SH-SY5Y (cell line): Measurements from ENCODE around the gene ACOX3.

Experiments
- GATA2 ChIP-seq: IDR thresholded peaks from 2 replicates; pipeline ENCODE4 v1.6.1; 2011; ENCODE audit warnings: mild to moderate bottlenecking, low read depth, low read length
- GATA3 ChIP-seq: IDR thresholded peaks from 2 replicates; pipeline ENCODE4 v1.6.1; 2011; ENCODE audit warnings: low read depth, mild to moderate bottlenecking, low read length, moderate library complexity

Gene ACOX3

DNA sequence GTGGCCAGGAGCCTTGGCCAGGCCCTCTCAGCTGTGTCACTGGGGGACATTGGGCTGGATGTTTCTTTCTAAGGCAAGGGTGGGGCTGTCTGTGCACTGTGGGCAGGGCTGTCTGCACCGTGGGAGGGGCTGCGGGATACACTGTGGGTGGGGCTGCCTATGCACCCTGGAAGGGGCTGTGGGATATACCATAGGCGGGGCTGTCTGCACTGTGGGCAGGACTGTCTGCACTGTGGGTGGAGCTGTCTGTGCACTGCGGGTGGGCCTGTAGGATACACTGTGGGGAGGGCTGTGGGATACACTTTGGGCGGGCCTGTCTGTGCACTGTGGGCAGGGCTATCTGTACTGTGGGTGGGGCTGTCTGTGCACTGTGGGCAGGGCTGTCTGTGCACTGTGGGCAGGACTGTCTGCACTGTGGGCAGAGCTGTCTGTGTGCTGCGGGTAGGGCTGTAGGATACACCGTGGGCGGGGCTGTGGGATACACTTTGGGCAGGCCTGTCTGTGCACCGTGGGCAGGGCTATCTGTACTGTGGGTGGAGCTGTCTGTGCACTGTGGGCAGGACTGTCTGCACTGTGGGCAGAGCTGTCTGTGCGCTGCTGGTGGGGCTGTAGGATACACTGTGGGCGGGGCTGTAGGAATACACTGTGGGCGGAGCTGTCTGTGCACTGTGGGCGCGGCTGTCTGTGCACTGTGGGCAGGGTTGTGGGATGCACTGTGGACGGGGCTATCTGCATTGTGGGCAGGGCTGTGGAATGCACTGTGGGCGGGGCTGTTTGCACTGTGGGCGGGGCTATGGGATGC, 31.1 kb downstream of the ACOX3 start:
- TF ChIP-seq GATA3 (no peak), GATA2 (no peak)

DNA sequence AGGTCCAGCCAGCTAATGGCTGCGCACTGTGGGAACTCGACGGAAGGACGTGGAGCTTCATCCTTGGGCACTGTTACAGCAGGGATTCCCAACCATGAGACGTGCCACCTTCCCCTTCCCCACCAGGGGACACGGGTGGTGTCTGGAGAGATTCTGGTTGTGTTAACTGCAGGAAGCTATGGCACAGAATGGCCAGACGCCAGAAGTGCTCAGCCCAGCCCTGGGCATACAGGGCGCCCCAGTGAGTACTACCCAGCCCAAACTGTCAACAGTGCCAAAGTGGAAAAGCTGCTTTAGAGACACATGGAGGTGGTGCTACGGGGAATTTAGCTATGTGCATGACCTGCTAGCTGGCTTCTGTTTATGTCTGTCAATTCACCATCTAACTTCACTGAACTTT, 32.8 kb downstream of the ACOX3 start:
- TF ChIP-seq GATA3 (no peak), GATA2 (no peak)

DNA sequence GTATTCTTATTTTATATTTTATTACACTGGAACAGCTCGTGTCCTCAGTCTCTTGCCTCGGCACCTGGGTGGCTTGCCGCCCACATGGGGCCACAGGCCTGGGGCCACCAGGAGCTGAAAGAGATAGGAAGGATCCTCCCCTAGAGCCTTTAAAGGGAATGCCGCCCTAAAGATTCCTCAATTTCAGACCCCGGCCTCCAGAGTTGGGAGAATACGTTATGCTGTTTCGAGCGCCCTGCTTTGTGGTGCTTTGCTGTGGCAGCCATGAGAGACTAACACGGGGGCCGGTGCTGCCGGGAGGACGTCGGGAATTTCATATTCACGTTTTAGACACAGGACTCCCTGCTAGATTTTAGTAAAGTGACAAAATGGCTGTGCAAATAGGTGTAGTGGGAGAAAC, 33.2 kb downstream of the ACOX3 start:
- TF ChIP-seq GATA3 (no peak), GATA2 (no peak)

DNA sequence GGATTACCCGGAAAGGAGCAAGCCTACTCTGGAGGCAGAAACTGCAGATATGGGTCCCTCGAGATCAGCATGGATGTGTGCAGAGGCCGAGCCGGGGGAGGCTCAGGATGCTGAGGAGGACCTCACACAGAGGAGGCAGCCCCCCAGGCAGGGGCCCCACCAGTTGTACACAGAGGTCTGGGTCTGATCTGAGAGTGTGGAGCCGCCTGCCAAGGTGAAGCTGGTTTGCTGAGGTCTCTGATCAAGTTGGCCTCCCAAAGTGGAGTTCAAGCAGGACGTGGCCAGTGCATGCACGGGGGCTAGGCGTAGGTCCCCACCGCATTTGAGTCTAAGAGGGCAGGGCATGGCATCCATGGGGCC, 35.0 kb downstream of the ACOX3 start:
- TF ChIP-seq GATA2, result no peak
- no peak for TF ChIP-seq GATA3

DNA sequence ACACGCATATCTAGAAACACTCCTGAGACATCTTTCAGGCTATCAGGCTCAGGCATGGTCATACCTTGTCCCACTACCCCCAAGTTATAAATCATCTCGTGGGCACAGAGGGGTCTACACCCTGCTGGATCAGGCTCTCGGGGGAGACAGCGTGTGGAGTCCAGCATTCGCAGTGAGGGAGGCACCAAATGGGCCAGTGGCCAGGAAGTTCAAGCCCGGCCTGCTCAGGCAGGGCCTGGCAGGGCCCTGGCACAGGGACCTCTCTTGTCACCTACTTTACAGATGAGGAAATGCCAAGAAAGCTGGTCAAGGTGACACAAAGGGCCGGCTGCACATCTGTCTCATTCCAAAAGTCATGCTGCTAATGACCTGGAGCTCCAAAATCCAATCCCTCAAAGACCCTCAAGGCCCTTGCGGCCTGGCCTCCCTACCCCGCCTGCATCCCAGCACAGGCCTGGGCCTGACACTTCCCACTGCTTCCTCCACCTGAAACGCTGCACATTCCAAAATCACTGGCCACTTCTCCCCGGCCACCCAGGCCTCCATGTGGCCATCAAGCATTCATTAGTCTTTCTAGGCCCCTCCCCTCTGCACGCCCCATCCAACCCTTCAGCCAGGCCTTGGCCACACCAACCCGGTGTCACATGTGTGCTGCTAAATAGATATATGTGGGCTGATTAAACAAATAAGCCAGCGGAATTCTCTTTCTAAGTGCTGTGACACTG, 35.6 kb downstream of the ACOX3 start:
- TF ChIP-seq GATA3, result no peak
- no peak for TF ChIP-seq GATA2

DNA sequence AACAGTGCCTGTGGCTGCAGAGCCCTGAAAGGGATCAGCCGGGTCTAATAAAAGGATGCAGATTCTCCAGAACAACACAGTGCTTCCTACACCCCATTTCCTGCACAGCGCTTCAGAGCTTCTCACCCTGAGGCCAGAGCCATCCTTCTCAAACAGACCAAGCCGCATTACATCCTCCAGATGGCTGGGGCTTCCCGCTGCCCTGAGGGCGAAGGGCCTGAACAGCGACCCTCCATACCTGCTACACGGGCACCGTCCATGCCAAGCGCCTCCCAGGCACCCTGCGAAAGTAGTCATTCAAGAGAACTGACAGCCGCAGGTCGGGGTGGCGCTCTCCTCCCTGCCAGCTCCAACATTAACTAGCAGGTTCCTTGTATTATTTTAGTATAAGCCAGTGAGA, 36.5 kb downstream of the ACOX3 start:
- no peak for TF ChIP-seq GATA3
- no peak for TF ChIP-seq GATA2

DNA sequence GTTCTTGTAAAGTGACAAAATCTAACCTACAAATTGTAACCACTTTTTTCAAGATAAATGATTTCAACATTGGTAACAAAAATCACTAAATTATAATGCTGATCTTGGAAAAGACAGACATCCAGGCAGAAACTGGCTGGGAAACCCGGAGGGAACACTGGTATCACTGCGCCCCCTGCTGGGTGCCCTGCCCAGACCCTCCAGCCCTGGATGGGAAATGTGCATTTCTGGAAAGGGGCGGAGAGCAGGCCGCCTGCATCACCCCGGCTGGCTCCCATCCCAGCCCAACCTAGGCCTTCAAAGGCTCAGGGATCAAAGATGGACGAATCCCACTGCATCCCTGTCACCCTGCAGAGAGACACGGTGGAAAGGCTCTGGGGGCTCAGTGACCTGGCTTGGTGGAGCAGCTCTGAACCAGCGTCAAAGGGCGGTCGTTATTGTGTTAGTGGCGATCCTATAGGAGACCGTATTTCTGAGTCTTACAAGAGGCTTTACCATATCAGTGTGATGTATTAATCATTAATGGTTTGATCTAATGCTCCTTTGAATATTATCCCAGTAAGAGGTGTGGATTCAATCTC, 37.3 kb downstream of the ACOX3 start:
- no peak for TF ChIP-seq GATA3
- TF ChIP-seq GATA2, result no peak

DNA sequence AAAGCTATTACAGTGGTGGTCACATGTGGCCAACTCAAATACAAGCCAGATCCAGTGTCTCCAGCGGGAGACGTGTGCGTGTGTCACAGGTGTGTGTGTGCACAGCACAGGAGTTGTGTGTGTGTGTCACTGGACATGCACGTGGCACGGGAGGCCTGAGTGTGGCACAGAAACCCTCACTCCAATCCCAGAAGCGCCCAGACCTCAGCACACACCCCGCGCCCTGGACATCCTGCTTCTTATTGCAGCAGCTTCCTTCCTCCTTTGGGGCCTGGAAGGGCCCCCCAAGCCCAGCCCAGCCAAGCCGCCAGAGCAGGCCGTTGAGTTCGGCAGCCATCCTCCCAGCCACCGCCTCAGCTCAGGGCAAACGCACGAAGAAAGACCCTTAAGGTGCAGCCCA, 37.9 kb downstream of the ACOX3 start:
- no peak for TF ChIP-seq GATA3
- no peak for TF ChIP-seq GATA2

DNA sequence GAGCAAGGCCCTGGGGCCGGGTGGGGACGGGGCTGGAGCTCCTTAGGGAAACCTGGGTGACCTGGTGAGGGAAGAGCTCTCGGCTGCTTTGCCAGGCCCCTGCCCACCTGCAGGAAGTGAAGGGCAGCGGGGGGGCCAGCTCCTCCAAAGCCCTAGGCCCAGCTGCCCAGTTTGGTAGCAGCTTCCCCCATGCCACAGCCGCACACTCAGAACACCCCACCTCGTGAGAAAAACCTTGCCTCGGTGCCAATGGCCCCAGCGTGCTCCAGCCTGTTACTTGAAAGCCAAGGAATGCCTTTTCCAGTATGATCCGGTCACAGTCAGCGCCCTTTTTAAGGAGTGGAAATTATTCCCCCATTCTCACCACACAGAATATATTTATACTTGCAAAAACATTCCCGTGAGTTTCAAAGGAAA, 38.3 kb downstream of the ACOX3 start:
- TF ChIP-seq GATA3 (no peak), GATA2 (no peak)

DNA sequence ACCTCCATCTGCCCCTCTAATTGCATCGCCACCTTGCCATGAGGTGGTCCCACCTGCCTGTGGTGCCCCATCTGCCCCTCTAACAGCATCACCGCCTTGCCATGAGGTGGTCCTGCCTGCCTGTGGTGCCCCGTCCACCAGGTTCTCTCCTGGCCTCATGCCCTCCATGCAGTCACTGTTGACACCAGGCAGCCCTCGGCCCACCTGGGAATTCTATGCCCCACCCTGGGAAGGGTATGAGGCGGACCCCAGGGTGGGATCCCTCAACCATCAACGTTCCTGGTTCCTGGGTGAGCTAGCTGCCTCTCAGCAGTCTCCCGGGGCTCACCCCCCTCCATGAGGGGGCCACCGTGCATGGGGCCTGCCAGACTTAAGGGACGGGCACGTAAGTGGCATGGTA, 38.9 kb downstream of the ACOX3 start:
- TF ChIP-seq GATA3 (no peak), GATA2 (no peak)

DNA sequence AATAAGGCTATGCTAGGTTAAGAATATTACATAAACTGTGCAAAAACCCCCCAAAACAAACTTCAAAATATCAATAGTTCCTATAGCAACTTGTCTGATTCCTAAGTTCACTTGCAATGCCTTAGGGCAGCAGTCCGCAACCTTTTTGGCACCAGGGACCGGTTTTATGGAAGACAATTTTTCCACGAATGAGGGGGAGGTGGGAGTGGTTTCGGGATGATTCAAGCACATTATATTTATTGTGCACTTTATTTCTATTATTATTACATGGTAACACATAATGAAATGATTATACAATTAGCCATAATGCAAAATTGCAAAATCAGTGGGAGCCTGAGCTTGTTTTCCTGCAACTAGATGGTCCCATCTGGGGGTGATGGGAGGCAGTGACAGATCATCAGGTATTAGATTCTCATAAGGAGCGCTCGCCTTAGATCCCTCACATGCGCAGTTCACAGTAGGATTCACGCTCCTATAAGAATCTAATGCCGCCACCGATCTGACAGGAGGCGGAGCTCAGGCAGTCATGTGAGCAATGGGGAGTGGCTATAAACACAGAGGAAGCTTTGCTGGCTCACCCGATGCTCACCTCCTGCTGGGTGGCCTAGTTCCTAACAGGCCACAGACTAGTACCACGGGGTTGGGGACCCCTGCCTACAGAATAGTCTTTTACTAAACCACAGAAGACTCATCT, 39.7 kb downstream of the ACOX3 start:
- TF ChIP-seq GATA2 (no peak), GATA3 (no peak)

DNA sequence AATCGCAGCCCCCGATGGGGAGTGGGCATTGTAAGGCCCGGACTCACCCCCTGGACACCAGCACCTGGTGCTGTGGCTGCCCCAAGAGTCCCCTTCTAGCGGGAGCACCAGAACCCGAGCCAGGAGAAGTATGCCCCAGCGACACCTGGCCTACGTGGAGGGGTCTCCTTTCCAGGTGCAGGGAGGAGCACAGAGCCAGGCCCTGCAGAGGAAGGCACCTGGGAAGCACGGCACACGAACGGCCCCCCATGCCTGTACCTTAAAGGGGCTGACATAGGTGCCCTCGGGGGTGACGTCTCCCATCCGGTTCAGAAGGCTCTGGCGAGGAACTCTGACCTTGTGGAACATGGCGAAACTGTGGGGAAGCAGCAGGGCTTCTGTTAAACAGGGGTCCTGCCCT, 41.2 kb downstream of the ACOX3 start:
- TF ChIP-seq GATA3 (no peak), GATA2 (no peak)

DNA sequence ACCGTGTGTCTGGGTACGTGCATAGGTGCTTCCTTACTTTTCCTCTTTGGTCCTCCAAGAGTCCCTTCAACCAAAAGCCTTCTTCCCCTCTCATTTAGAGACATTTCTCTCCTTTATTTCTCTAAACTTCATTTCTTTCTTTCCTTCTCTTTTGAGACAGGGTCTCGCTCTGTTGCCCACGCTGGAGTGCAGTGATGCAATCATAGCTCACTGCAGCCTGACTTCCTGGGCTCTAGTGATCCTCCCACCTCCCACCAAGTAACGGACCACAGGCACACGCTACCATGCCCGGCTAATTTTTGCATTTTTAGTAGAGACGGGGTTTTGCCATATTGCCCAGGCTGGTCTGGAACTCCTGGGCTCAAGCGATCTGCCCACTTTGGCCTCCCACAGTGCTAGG, 42.2 kb downstream of the ACOX3 start:
- TF ChIP-seq GATA3, result no peak
- TF ChIP-seq GATA2, result no peak

DNA sequence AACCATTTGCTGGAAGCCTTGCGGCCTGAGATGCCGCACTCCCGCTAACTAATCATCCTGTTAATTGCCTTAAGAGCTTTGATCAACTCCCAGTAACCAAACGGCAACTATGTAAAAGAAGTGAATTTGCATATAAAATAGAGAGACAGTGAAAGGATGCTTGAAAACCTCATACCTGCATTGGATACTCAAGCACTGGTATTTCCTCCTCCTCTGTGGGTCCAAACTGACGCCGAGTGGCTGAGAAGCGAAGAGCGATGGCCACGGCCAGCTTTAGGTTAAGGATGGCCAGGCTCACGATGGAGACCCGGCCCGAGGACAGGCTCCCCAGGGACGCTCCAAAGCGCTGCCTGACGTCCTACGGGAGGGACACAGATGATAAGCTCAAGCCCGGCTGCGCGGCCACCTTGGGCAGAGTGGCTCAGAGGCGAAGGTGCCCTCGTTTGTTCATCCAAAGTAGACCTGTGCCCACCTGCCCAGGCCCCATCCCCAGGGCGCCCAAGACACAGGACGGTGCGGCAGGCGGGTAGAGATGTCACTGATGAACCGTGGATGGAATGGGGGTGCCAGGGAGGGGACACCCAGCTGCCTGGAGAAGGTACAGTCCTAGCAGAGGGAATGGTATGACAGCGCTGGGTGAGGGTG, 43.6 kb downstream of the ACOX3 start:
- TF ChIP-seq GATA3 (no peak), GATA2 (no peak)
